H1 (cell line): Measurements from ENCODE around the gene C19orf73. TPM values are rescaled to one million over a fixed set of nuclear protein-coding genes. Genes with fewer than 3 reads are reported as not detected.
A peak's percentile ranks its signal among the peaks of the same experiment; 100 is the strongest.

Source experiments
- CTCF ChIA-PET: fragments of 300-600 bp; sonication (Branson Sonifier 250); formaldehyde crosslinking; loops from one replicate; lab custom pipeline; 2021; ENCODE audit not compliant: partially characterized antibody; lab: Charles Lee
- POLR2A ChIA-PET: fragments of 300-600 bp; sonication (Branson Sonifier 250); formaldehyde crosslinking; loops from one replicate; lab custom pipeline; 2021; ENCODE audit warnings: inconsistent platforms; ENCODE audit not compliant: partially characterized antibody; lab: Charles Lee
- DNase-seq, 2 experiments: peaks; one replicate each; pipeline versions ENCODE4 v3.0.0 to v3.0.0-alpha.2; 2010 to 2022; ENCODE audit warnings: low spot score in 2 of 2, low read depth in 1 of 2, mixed read lengths in 1 of 2
- FAIRE-seq: peaks from 2 replicates; lab custom pipeline; 2011; peaks lifted over from hg19 to GRCh38; lab: Jason Lieb, UNC
- H2AFZ ChIP-seq: 2 replicates; pipeline ENCODE4 v1.8.1; 2012; ENCODE audit warnings: low read length, inconsistent platforms
- H2AK5ac ChIP-seq: 2 replicates; pipeline ENCODE4 v1.6.1; 2013; ENCODE audit warnings: low read depth, low read length
- H2BK120ac ChIP-seq: replicated peaks from 2 replicates; pipeline ENCODE3; 2013; ENCODE audit warnings: low read depth, low read length, inconsistent platforms
- H2BK12ac ChIP-seq: 2 replicates; pipeline ENCODE4 v1.6.1; 2013; ENCODE audit warnings: low read depth, low read length
- H2BK15ac ChIP-seq: 2 replicates; pipeline ENCODE4 v1.6.1; 2013; ENCODE audit warnings: low read length
- H2BK20ac ChIP-seq: 2 replicates; pipeline ENCODE4 v1.6.1; 2013; ENCODE audit warnings: low read length
- H2BK5ac ChIP-seq: 2 replicates; pipeline ENCODE4 v1.6.1; 2013; ENCODE audit warnings: low read depth, low read length
- H3K14ac ChIP-seq: 2 replicates; pipeline ENCODE4 v1.6.1; 2013; ENCODE audit warnings: inconsistent platforms; ENCODE audit not compliant: insufficient read length
- H3K18ac ChIP-seq: 2 replicates; pipeline ENCODE4 v1.6.1; 2013; ENCODE audit warnings: low read length; ENCODE audit errors: extremely low read depth
- H3K23ac ChIP-seq: 2 replicates; pipeline ENCODE4 v1.6.1; 2013; ENCODE audit warnings: inconsistent platforms; ENCODE audit not compliant: insufficient read length
- H3K23me2 ChIP-seq: 2 replicates; pipeline ENCODE4 v1.6.1; 2013; ENCODE audit warnings: low read depth, low read length
- H3K27ac ChIP-seq: 2 replicates; pipeline ENCODE4 v1.6.1; 2011; ENCODE audit warnings: low read depth, low read length, inconsistent platforms
- H3K27me3 ChIP-seq, 4 experiments: replicated peaks in 1 of 4; 1 replicate in 1 of 4; 2 replicates in 3 of 4; pipeline versions ENCODE4 v1.6.1 to v1.8.1; 2011 to 2013; ENCODE audit warnings: low read length in 3 of 4, mild to moderate bottlenecking in 3 of 4, inconsistent platforms in 2 of 4, mixed read lengths in 2 of 4, moderate library complexity in 1 of 4; ENCODE audit not compliant: control insufficient read depth in 3 of 4, insufficient read depth in 3 of 4; ENCODE audit errors: extremely low read depth in 1 of 4
- H3K36me3 ChIP-seq, 4 experiments: 2 replicates each; pipeline versions ENCODE4 v1.6.1 to v1.8.1; 2011 to 2013; ENCODE audit warnings: mild to moderate bottlenecking in 4 of 4, low read length in 3 of 4, moderate library complexity in 2 of 4, control low read depth in 1 of 4, inconsistent platforms in 1 of 4; ENCODE audit not compliant: insufficient read depth in 4 of 4, control insufficient read depth in 2 of 4
- H3K4ac ChIP-seq: replicated peaks from 2 replicates; pipeline ENCODE3; 2013; ENCODE audit warnings: low read length, low read depth, mixed read lengths, inconsistent platforms; ENCODE audit not compliant: insufficient read length
- H3K4me1 ChIP-seq, 4 experiments: replicated peaks in 1 of 4; 1 replicate in 1 of 4; 2 replicates in 3 of 4; pipeline versions ENCODE4 v1.6.1 to v1.8.1; 2011 to 2013; ENCODE audit warnings: low read length in 3 of 4, inconsistent platforms in 2 of 4, mixed read lengths in 1 of 4; ENCODE audit not compliant: insufficient read depth in 4 of 4, control insufficient read depth in 3 of 4
- H3K4me2 ChIP-seq, 2 experiments: 2 replicates each; pipeline versions ENCODE4 v1.6.1 to v1.8.1; 2011 to 2013; ENCODE audit warnings: low read depth in 2 of 2, low read length in 2 of 2, control low read depth in 1 of 2, inconsistent platforms in 1 of 2, mild to moderate bottlenecking in 1 of 2; ENCODE audit not compliant: insufficient read depth in 1 of 2
- H3K4me3 ChIP-seq, 4 experiments: fragments of 200-600, 300-600 bp in 1 of 4; sonication (generic), shearing (Covaris generic), sonication (Bioruptor Twin) in 1 of 4; 2 replicates each; pipeline versions ENCODE4 v1.5.1 to v1.8.1; 2011 to 2016; ENCODE audit warnings: low read length in 4 of 4, low read depth in 3 of 4, control low read depth in 2 of 4, inconsistent platforms in 2 of 4, mild to moderate bottlenecking in 2 of 4, mixed read lengths in 1 of 4, moderate library complexity in 1 of 4; ENCODE audit not compliant: insufficient read depth in 2 of 4; ENCODE audit errors: extremely low read depth in 1 of 4
- H3K56ac ChIP-seq: replicated peaks from 2 replicates; pipeline ENCODE3; 2013; ENCODE audit warnings: low read depth, mild to moderate bottlenecking, mixed read lengths, low read length, inconsistent platforms; ENCODE audit not compliant: insufficient read length
- H3K79me1 ChIP-seq: 2 replicates; pipeline ENCODE4 v1.6.1; 2013; ENCODE audit warnings: low read depth, low read length, control low read depth
- H3K79me2 ChIP-seq, 2 experiments: 2 replicates each; pipeline versions ENCODE4 v1.6.1 to v1.8.1; 2012 to 2013; ENCODE audit warnings: low read length in 2 of 2, mild to moderate bottlenecking in 2 of 2, inconsistent platforms in 1 of 2; ENCODE audit not compliant: insufficient read depth in 2 of 2, control insufficient read depth in 1 of 2
- H3K9ac ChIP-seq, 4 experiments: replicated peaks in 1 of 4; 1 replicate in 1 of 4; 2 replicates in 3 of 4; pipeline versions ENCODE4 v1.6.1 to v1.8.1; 2011 to 2013; ENCODE audit warnings: low read depth in 3 of 4, low read length in 3 of 4, control low read depth in 2 of 4, mild to moderate bottlenecking in 2 of 4, moderate library complexity in 2 of 4, inconsistent platforms in 1 of 4; ENCODE audit errors: extremely low read depth in 1 of 4
- H3K9me3 ChIP-seq, 2 experiments: 2 replicates each; pipeline versions ENCODE4 v1.6.1 to v1.8.1; 2012 to 2013; ENCODE audit warnings: mild to moderate bottlenecking in 2 of 2, moderate library complexity in 2 of 2, control low read depth in 1 of 2, inconsistent platforms in 1 of 2, low read depth in 1 of 2, low read length in 1 of 2, mixed read lengths in 1 of 2; ENCODE audit not compliant: insufficient read depth in 2 of 2
- H4K20me1 ChIP-seq, 2 experiments: replicated peaks in 1 of 2; 2 replicates each; pipeline versions ENCODE3 to v1.8.1; 2011 to 2013; ENCODE audit warnings: inconsistent platforms in 2 of 2, low read length in 2 of 2, mild to moderate bottlenecking in 1 of 2; ENCODE audit not compliant: insufficient read depth in 2 of 2, control insufficient read depth in 1 of 2
- H4K5ac ChIP-seq: 2 replicates; pipeline ENCODE4 v1.6.1; 2013; ENCODE audit warnings: low read length, low read depth, mixed read lengths, inconsistent platforms; ENCODE audit not compliant: insufficient read length
- H4K8ac ChIP-seq: 2 replicates; pipeline ENCODE4 v1.8.0; 2013; ENCODE audit warnings: mild to moderate bottlenecking, moderate library complexity, low read length, inconsistent platforms; ENCODE audit not compliant: insufficient read depth; ENCODE audit errors: extremely low read depth
- H4K91ac ChIP-seq: replicated peaks from 2 replicates; pipeline ENCODE3; 2013; ENCODE audit warnings: low read length, mixed read lengths, inconsistent platforms; ENCODE audit not compliant: insufficient read length
- FOSL1 ChIP-seq: IDR thresholded peaks from 2 replicates; pipeline ENCODE4 v1.6.1; 2011; ENCODE audit warnings: mild to moderate bottlenecking, low read depth, low read length, moderate library complexity; ENCODE audit not compliant: insufficient read depth
- HDAC2 ChIP-seq, 2 experiments: fragments of 300-600 bp in 1 of 2; sonication (generic) in 1 of 2; IDR thresholded peaks; 2 replicates each; pipeline ENCODE4 v1.6.1; 2011 to 2012; ENCODE audit warnings: low read depth in 2 of 2, low read length in 2 of 2, mild to moderate bottlenecking in 2 of 2, moderate library complexity in 2 of 2, borderline replicate concordance in 1 of 2, inconsistent platforms in 1 of 2
- SAP30 ChIP-seq: fragments of 300-600 bp; sonication (generic); IDR thresholded peaks from 2 replicates; pipeline ENCODE4 v1.7.1; 2012; ENCODE audit warnings: low read length, moderate library complexity, mild to moderate bottlenecking, inconsistent platforms; ENCODE audit not compliant: insufficient read depth, insufficient replicate concordance
- WGBS, 2 experiments: shearing (Covaris generic) in 1 of 2; methylation state at CpG; one replicate each; pipeline versions ENCODE4 v1.1.6 to v1.1.7; 2013 to 2015; ENCODE audit warnings: low lambda C conversion rate in 2 of 2, mixed read lengths in 2 of 2, inconsistent platforms in 1 of 2, low coverage in 1 of 2, missing lambda C conversion rate in 1 of 2; ENCODE audit not compliant: insufficient replicate concordance in 2 of 2, insufficient coverage in 1 of 2, insufficient read length in 1 of 2; ENCODE audit errors: extremely low coverage in 1 of 2, missing lambda C conversion rate in 1 of 2; 5-methylcytosine and 5-hydroxymethylcytosine counted together
- polyA plus RNA-seq, 7 experiments: library from polyadenylated mRNA; depleted of rRNA in 3 of 7; stranded (reverse) in 5 of 7; unstranded in 2 of 7; fragments of >200 nt in 5 of 7; fragments of 200-250 nt in 2 of 7; gene quantifications; 1 replicate in 5 of 7; 2 replicates in 1 of 7; 4 replicates in 1 of 7; pipeline versions ENCODE4 v1.2.1 to v1.2.3, GENCODE V29; 2011 to 2013; ENCODE audit warnings: missing spikeins in 2 of 7, mixed read lengths in 2 of 7
- total RNA-seq: library from RNA; stranded (reverse); fragmentation: NEBNext Ultra II Directional; extraction: Animal tissue kit (Norgen Biotek cat#: 25700); gene quantifications from 2 replicates; pipeline ENCODE4 v1.2.1, GENCODE V29; 2021

Gene C19orf73
- total and polyA plus RNA-seq, 2 of the 8 experiments (the other 6 are each of a cell fraction or from before 2014, with no cell fraction given): 2.5 to 4.6 TPM

- Histone ChIP-seq H3K9me3 (no peaks in the 10 kb centered on the region), H2AK5ac (no peak overlapping the region), H2AFZ (no peak overlapping the region; the same call in 1 of the 2 replicates), H3K4ac (peak overlapping the region; percentile 70), H4K20me1 (peaks cover 25 to 27% of the 10 kb centered on the region in 2 experiments), H3K4me1 (peaks cover 4 to 6% (median 5%) of the 10 kb centered on the region in 4 experiments), H3K27ac (peak overlapping the region; percentile 94), H3K4me2 (peak overlapping the region; percentile 82 to 88), H3K23ac (no peak overlapping the region), H3K79me1 (peaks cover 12% of the 10 kb centered on the region), H3K9ac (peak overlapping the region; percentile 91 to 98 (median 96)), H2BK12ac (0 out of 2 replicates have a peak overlapping the region, but pooled peaks have one; percentile 68), H3K18ac (peak overlapping the region; percentile 96; the same call in 1 of the 2 replicates), H2BK5ac (peak overlapping the region; percentile 88; the same call in 1 of the 2 replicates), H4K8ac (peak overlapping the region; percentile 96), H4K91ac (no peak overlapping the region), H3K36me3 (peaks cover 15 to 41% (median 19%) of the 10 kb centered on the region in 4 experiments), H3K56ac (peak overlapping the region; percentile 94), H2BK20ac (no peak overlapping the region), H3K4me3 (peak overlapping the region; percentile 84 to 97 (median 90)), H4K5ac (peak overlapping the region; percentile 98), H3K14ac (no peak overlapping the region), H3K79me2 (peaks cover 34 to 48% of the 10 kb centered on the region in 2 experiments), H3K23me2 (peaks cover 14% of the 10 kb centered on the region; the same call in 1 of the 2 replicates), H2BK15ac (no peak overlapping the region), H3K27me3 (peaks cover 0 to 3% (median 0%) of the 10 kb centered on the region in 4 experiments; a peak in 1 of 7 replicates), H2BK120ac (no peak overlapping the region)
- DNase-seq (peak in 1 of 2 experiments; percentile 64), FAIRE-seq (no peak)
- TF ChIP-seq SAP30 (peak; percentile 56), HDAC2 (IDR thresholded peaks at IDR 0.05; ENCODE audit: borderline replicate concordance in 1 of 2, low read depth in 2 of 2, low read length in 2 of 2) (0 out of 4 replicates have a peak, but pooled peaks of 1 of the 2 experiments have one; percentile 9), FOSL1 (no peak)
- POLR2A ChIA-PET: interaction anchor here (1.0 to 2.5 kb wide), 6 partner anchors 9 to 63 kb away, joined by 4 to 10 read pairs (median 7); no protein-coding TSS in a partner anchor
- WGBS, 2 experiments: 10% methylated on average over 14 of the region's 14 CpGs; no CpG with 5 or more reads in 1 of the 2 experiments
- CTCF ChIA-PET: interaction anchor here (0.9 kb wide), 1 partner anchor 12 kb away, joined by 3 read pairs; no protein-coding TSS in a partner anchor
These were observed 33.1 kb downstream of the C19orf73 start for GRCh38 chr19:49085868-49086232.
